ES-I3 (cell line): ENCODE results near the gene WDSUB1.

Source experiments
- H3K36me3 ChIP-seq: 2 replicates; pipeline ENCODE4 v1.6.1; 2013; ENCODE audit warnings: mild to moderate bottlenecking, low read length, control low read depth, moderate library complexity; ENCODE audit not compliant: insufficient read depth
- H3K4me1 ChIP-seq: 2 replicates; pipeline ENCODE4 v1.6.1; 2013; ENCODE audit warnings: mild to moderate bottlenecking, control low read depth, low read length; ENCODE audit not compliant: insufficient read depth
- H3K9ac ChIP-seq: 2 replicates; pipeline ENCODE4 v1.6.1; 2013; ENCODE audit warnings: low read depth, mild to moderate bottlenecking, low read length, moderate library complexity
- H3K9me3 ChIP-seq: 2 replicates; pipeline ENCODE4 v1.6.1; 2013; ENCODE audit warnings: mild to moderate bottlenecking, low read length, moderate library complexity; ENCODE audit not compliant: control insufficient read depth, insufficient read depth

WDSUB1 gene

DNA sequence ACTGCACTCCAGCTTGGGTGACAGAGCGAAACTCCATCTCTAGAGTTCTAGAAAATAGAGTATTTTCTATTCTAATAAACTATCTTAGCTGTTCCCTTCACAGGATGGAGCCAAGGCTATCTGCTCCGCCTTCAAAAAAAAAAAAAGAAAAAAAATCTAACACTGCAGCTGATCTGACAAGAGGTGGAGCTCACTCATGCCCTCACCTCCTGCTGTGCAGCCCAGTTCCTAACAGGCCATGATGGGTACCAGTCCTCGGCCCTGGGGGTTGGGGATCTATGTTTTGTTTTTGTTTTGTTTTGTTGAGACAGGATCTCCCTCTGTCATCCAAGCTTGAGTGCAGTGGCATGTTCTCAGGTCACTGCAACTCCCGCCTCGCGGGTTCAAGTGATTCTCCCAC, 3.0 kb downstream of the WDSUB1 start:
- Histone ChIP-seq H3K9ac (no peak overlapping the region), H3K36me3 (no peaks in the 10 kb centered on the region), H3K4me1 (peaks cover 4% of the 10 kb centered on the region), H3K9me3 (no peaks in the 10 kb centered on the region)

GRCh38 chr2:159281002-159281401, 5.5 kb downstream of the WDSUB1 start:
- Histone ChIP-seq H3K9ac (no peak overlapping the region), H3K36me3 (no peaks in the 10 kb centered on the region), H3K4me1 (peaks cover 4% of the 10 kb centered on the region), H3K9me3 (no peaks in the 10 kb centered on the region)

DNA sequence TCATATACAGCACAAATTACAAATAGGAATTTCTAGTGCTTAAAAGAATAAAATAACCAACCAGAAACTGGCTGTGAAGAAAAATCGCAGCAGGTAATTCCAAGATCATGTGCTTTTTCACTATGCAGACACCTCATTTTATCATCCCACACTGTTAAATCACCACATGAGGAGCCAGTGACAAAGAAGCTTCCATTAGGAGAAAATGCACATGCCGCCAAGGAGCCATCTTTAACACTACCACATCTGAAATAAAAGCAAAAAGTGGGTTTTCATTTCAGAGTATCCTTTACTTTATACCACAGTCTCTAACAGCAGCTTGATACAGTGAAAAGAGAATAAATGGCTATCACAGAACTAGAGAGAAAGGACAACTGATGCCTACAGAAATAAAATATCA, 6.8 kb downstream of the WDSUB1 start:
- no peak overlapping the region for H3K9ac ChIP-seq
- H3K4me1 ChIP-seq = peaks cover 3% of the 10 kb centered on the region
- H3K36me3 ChIP-seq = no peaks in the 10 kb centered on the region
- no peaks in the 10 kb centered on the region for H3K9me3 ChIP-seq

- H3K9me3 ChIP-seq = no peaks in the 10 kb centered on the region
- no peak overlapping the region for H3K9ac ChIP-seq
- H3K36me3 ChIP-seq = no peaks in the 10 kb centered on the region
- peaks cover 3% of the 10 kb centered on the region; the same call in 1 of the 2 replicates for H3K4me1 ChIP-seq
These were observed 11.4 kb downstream of the WDSUB1 start for GRCh38 chr2:159275111-159275510.

GRCh38 chr2:159272156-159272555, 14.3 kb downstream of the WDSUB1 start:
- Histone ChIP-seq H3K9ac (no peak overlapping the region), H3K36me3 (no peaks in the 10 kb centered on the region), H3K9me3 (no peaks in the 10 kb centered on the region), H3K4me1 (peaks cover 3% of the 10 kb centered on the region; the same call in 1 of the 2 replicates)

GRCh38 chr2:159270744-159271379, 15.6 kb downstream of the WDSUB1 start:
- Histone ChIP-seq H3K4me1 (peaks cover 5% of the 10 kb centered on the region; the same call in 1 of the 2 replicates), H3K36me3 (no peaks in the 10 kb centered on the region), H3K9me3 (no peaks in the 10 kb centered on the region), H3K9ac (no peak overlapping the region)

DNA sequence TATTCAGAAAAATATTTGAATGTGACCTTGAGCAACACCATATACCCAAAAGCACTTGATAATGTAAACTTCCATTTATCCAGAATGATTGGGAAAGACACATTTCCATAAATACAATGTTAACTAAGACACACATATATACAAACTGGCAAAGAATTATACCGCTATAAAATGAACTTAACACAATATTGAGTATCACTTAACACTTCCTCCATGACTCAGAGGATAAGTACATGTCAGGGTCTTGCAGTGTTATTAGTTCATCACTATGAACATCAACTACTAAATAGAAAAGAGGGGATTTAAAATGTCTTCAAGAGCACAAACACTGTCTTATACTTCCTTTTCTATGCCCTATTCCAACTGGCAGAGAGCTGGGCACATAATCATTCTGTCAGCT, 18.6 kb downstream of the WDSUB1 start:
- no peaks in the 10 kb centered on the region for H3K9me3 ChIP-seq
- no peak overlapping the region for H3K9ac ChIP-seq
- peaks cover 9% of the 10 kb centered on the region; the same call in 1 of the 2 replicates for H3K4me1 ChIP-seq
- H3K36me3 ChIP-seq = no peaks in the 10 kb centered on the region

DNA sequence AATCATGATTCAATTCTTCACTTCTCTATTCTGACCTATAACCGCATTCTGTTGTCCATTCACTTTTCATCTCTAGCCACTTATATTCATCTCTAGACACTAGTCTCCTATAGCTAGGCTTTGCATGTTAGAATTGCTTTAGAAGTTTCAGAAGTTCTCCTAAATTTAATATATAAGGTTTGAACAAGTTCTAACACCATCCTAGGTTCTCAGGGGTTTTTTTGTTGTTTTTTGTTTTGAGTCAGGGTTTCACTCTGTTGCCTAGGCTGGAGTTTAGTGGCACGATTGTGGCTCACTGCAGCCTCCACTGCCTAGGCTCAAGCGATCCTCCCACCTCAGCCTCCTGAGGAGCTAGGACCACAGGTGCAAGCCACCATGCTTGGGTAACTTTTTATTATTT, 19.9 kb downstream of the WDSUB1 start:
- Histone ChIP-seq H3K9me3 (no peaks in the 10 kb centered on the region), H3K4me1 (peaks cover 6% of the 10 kb centered on the region; the same call in 1 of the 2 replicates), H3K36me3 (no peaks in the 10 kb centered on the region), H3K9ac (no peak overlapping the region)

- Histone ChIP-seq H3K9me3 (no peaks in the 10 kb centered on the region), H3K36me3 (no peaks in the 10 kb centered on the region), H3K9ac (no peak overlapping the region), H3K4me1 (peaks cover 6% of the 10 kb centered on the region; the same call in 1 of the 2 replicates)
These were observed 21.3 kb downstream of the WDSUB1 start for GRCh38 chr2:159265171-159265576.

DNA sequence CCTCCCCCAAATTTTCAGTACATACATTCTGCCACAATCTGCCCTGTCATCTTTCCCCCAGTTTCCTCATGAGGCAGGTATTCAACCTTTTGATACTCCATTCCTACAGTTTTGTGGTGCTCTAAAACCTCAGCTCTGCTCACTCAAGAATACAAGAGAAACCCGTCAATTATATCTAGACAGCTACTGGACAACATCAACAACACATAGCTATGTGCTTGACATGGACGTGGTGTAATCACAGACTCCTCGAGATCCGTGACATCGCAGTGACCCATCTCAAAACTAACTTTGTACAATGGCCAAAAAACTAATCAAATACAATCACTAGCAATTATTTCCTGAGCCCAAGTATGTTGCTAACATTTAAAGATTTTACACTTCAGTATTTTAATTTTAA, 23.6 kb downstream of the WDSUB1 start:
- Histone ChIP-seq H3K9ac (no peak overlapping the region), H3K36me3 (no peaks in the 10 kb centered on the region), H3K9me3 (no peaks in the 10 kb centered on the region), H3K4me1 (peaks cover 6% of the 10 kb centered on the region; the same call in 1 of the 2 replicates)

GRCh38 chr2:159262226-159262625, 24.3 kb downstream of the WDSUB1 start:
- no peaks in the 10 kb centered on the region for H3K36me3 ChIP-seq
- peaks cover 6% of the 10 kb centered on the region; the same call in 1 of the 2 replicates for H3K4me1 ChIP-seq
- H3K9me3 ChIP-seq = no peaks in the 10 kb centered on the region
- H3K9ac ChIP-seq = no peak overlapping the region

GRCh38 chr2:159256159-159256558, 30.3 kb downstream of the WDSUB1 start:
- no peaks in the 10 kb centered on the region for H3K9me3 ChIP-seq
- no peaks in the 10 kb centered on the region; the same call in 1 of the 2 replicates for H3K4me1 ChIP-seq
- peaks cover 4% of the 10 kb centered on the region; the same call in 1 of the 2 replicates for H3K36me3 ChIP-seq
- no peak overlapping the region for H3K9ac ChIP-seq

DNA sequence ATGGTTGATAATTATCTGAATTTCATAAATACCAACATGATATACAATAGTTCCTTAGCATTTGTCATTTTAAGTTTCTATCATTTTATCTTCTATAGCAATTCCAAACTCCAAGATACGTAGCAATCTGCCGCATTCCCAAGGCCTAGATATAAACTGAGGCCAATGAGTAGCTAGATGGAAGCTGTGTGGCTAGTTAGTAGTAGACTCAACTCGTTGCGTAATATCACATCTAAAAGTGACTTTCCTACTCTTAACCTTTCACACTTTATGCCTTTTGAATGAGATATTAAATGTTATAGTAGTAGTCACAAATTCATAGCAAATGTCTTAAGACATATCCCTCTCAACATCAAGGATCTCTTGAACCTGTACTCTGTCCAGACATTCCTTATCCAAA, 33.6 kb downstream of the WDSUB1 start:
- peaks cover 4% of the 10 kb centered on the region; the same call in 1 of the 2 replicates for H3K36me3 ChIP-seq
- no peak overlapping the region for H3K9ac ChIP-seq
- no peaks in the 10 kb centered on the region for H3K9me3 ChIP-seq
- no peaks in the 10 kb centered on the region; the same call in 1 of the 2 replicates for H3K4me1 ChIP-seq

DNA sequence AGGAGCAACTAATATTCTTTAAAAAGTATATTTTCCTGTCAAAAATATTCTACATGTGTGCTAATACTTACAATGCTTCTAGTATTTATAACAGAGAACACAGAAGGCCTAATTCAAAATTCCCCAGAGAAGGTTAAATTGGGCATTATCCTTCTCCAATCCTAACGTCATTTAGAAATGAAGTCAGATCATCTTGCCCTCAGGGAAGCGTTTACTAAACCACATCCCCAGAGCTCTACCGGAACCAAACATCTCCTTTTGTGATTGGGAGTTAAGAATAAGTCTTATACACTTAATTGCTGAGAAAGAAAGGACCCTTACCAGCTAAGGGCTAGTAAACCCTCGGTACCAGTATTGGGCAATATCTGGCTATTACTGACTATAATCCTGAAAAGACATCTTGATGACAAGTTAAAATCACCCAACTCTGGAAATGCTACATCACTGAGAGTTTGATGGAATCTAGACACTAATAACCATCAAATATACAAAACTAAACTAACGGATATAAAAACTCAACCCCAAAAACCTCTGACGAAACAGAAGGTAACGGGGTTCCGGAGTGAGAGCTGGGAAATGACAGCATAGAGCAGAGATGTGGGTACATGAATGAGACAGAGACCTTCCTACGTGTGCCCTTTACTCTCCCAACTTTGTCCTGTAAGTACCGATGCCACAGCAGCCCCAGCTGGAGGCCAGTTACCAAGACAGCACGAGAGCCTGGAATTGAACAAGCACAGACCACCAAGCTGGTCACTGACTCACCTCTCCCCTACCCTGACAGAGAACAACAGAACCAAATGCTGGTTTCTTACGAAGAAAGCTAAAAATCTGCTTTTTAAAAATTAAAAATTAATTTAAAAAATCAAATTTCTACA, 35.0 kb downstream of the WDSUB1 start:
- Histone ChIP-seq H3K36me3 (peaks cover 4% of the 10 kb centered on the region; the same call in 1 of the 2 replicates), H3K9ac (no peak overlapping the region), H3K9me3 (peaks cover 2% of the 10 kb centered on the region), H3K4me1 (no peaks in the 10 kb centered on the region; the same call in 1 of the 2 replicates)
